Brain microvascular endothelial cell (primary cell): ENCODE results near the gene ERBB3.

Experiments used
- DNase-seq: peaks from one replicate; pipeline ENCODE4 v3.0.0-alpha.2; 2020
- H3K27ac ChIP-seq: fragments of 250-450 bp; sonication (Bioruptor Pico); 2 replicates; pipeline ENCODE4 v1.5.1; 2020; ENCODE audit warnings: mild to moderate bottlenecking, moderate library complexity
- H3K27me3 ChIP-seq: fragments of 250-450 bp; sonication (Bioruptor Pico); replicated peaks from 2 replicates; pipeline ENCODE4 v1.5.1; 2020; ENCODE audit warnings: mild to moderate bottlenecking
- H3K36me3 ChIP-seq: fragments of 250-450 bp; sonication (Bioruptor Pico); replicated peaks from 2 replicates; pipeline ENCODE4 v1.5.1; 2020; ENCODE audit warnings: mild to moderate bottlenecking
- H3K4me3 ChIP-seq: 2 replicates; pipeline ENCODE4 v1.5.1; 2011; ENCODE audit warnings: low read depth, mild to moderate bottlenecking, control low read depth, low read length, moderate library complexity
- in situ Hi-C: cut with HindIII; loops from 2 replicates; pipeline ENCODE4 v1.10.0; 2017; ENCODE audit warnings: low sequenced_read_pairs, low pct_ligation_motif_present
- TF ChIP-seq, protein P1 (sequence below): IDR thresholded peaks from 2 replicates; pipeline ENCODE4 v1.5.1; 2011; ENCODE audit warnings: low read depth, mild to moderate bottlenecking, moderate library complexity, low read length, control low read depth, inconsistent platforms; ENCODE audit errors: missing control alignments

ERBB3 gene

DNA sequence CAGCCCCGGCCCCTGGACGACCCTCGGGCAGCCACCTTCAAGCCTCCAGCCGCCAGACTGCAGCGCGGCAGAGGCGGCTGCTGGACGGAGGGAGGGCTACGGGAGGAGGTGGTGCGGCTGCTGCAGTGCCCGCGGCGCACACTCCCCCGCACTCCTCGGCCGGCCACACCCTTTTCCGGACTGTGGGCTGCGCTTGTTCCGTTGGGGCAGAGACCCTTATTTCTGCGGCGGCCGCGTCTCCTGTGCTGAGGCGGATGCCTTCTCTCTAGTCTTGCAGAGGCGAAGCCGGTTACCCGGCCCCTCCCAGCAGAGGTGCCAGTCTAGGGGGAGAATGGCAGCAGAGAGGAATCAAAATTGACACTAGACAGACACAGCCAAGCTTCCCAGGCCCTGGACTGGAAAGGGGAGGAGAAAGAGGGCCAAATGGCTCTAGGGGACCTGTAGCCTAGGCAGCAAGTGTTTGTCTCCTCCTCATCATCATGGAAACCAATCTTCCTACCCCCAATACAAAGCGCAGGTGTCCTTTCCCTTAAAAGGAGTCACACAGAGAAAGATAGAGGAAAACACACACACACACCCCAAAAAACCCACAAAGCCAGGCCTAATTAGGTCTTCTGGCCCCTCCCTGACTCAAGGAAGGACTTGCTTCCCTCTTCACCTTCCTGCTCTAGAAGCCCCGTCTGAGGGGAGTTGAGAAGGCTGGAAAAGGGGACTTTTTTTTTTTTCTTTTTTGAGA is 49.4 kb downstream of the ERBB3 start:
- Histone ChIP-seq H3K36me3 (peaks cover 35% of the 10 kb centered on the region), H3K27me3 (no peaks in the 10 kb centered on the region), H3K4me3 (peak overlapping the region; percentile 86), H3K27ac (no peak overlapping the region)
- in situ Hi-C loops, result no loop called here
- TF ChIP-seq, protein P1, sequence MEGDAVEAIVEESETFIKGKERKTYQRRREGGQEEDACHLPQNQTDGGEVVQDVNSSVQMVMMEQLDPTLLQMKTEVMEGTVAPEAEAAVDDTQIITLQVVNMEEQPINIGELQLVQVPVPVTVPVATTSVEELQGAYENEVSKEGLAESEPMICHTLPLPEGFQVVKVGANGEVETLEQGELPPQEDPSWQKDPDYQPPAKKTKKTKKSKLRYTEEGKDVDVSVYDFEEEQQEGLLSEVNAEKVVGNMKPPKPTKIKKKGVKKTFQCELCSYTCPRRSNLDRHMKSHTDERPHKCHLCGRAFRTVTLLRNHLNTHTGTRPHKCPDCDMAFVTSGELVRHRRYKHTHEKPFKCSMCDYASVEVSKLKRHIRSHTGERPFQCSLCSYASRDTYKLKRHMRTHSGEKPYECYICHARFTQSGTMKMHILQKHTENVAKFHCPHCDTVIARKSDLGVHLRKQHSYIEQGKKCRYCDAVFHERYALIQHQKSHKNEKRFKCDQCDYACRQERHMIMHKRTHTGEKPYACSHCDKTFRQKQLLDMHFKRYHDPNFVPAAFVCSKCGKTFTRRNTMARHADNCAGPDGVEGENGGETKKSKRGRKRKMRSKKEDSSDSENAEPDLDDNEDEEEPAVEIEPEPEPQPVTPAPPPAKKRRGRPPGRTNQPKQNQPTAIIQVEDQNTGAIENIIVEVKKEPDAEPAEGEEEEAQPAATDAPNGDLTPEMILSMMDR, result no peak
- DNase-seq, result no peak

DNA sequence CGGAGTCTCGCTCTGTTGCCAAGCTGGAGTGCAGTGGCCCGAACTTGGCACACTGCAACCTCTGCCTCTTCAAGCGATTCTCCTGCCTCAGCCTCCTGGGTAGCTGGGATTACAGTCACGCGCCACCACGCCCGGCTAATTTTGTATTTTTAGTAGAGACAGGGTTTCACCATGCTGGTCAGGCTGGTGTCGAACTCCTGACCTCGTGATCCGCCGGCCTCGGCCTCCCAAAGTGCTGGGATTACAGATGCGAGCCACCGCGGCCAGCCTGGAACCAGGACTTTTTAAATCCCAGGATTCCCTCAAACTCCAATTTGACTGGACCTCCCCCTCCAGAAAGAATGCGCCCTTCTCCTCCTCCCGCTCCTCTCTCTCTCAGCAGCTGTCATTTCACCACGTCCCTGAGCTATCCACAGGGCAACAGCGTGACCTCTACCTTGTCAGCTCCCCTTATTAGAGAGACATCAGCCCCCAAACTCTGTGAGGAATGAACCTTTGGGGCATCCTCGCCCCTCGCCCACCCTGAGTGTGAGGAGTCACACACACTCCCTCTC is 50.1 kb downstream of the ERBB3 start:
- in situ Hi-C loops, result no loop called here
- Histone ChIP-seq H3K27ac (no peak overlapping the region), H3K4me3 (no peak overlapping the region), H3K36me3 (peaks cover 38% of the 10 kb centered on the region), H3K27me3 (no peaks in the 10 kb centered on the region)
- TF ChIP-seq, protein P1, result no peak
- DNase-seq, result no peak

DNA sequence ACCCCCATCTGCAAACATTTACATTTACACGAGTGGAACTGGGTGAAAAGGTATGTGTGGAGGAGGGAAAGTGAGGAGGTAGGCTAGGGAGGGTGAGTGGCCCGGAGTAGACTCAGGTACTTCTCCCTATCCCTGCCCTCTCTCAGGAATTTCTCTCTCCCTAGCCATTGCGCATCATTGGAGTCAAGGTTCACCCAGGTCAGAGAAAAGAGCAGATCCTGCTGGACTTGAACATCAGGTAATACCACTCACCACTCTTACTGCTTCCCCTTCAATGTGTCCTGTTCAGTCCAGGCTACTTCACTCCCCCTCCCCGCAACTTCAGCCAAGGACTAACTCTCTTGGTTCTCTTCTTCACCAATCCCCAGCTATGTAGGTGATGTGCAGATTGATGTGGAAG is 50.9 kb downstream of the ERBB3 start:
- H3K36me3 ChIP-seq, result peaks cover 38% of the 10 kb centered on the region
- no peak overlapping the region for H3K4me3 ChIP-seq
- no peaks in the 10 kb centered on the region for H3K27me3 ChIP-seq
- TF ChIP-seq, protein P1, result no peak
- no peak overlapping the region for H3K27ac ChIP-seq
- in situ Hi-C loops, result no loop called here
- DNase-seq, result no peak

DNA sequence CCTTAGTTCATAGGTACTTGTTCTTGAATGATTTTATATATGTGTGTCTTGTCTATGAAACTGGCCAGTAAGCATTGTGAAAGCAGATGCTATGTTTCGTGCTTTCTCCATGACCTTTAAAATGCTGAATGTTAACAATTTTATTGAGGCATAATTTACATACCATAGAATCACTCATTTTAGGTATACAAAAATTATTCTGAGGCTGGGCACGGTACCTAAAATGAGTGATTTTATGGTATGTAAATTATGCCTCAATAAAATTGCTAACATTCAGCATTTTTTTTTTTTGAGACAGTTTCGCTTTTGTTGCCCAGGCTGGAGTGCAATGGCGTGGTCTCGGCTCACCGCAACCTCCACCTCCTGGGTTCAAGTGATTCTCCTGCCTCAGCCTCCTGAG is 54.9 kb downstream of the ERBB3 start:
- H3K36me3 ChIP-seq, result peaks cover 72% of the 10 kb centered on the region
- in situ Hi-C loops, result no loop called here
- DNase-seq, result no peak
- no peaks in the 10 kb centered on the region for H3K27me3 ChIP-seq
- TF ChIP-seq, protein P1, result no peak
- no peak overlapping the region for H3K27ac ChIP-seq
- H3K4me3 ChIP-seq, result no peak overlapping the region

DNA sequence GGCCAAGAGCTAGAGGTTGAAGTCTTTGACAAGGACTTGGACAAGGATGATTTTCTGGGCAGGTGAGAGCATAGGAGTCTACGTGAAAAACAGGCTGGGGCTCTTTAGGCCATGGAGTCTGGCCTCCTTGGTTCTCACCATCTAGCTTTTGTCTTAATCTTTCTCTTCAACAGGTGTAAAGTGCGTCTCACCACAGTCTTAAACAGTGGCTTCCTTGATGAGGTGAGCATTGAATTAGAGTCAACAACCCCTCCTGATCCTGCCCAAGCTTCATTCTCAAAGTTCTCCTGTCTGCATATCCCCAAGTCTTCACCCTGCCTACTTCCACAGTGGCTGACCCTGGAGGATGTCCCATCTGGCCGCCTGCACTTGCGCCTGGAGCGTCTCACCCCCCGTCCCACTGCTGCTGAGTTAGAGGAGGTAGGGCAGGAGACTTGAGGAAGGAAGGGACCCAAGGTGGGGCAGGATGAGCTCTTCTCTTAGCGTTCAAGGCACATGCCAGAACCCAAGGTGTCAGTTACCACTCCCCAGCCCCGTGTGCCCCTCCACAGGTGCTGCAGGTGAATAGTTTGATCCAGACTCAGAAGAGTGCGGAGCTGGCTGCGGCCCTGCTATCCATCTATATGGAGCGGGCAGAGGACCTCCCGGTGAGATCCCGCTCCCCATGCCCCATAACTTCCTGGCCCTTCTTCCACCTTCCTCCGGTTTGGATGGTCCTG is 58.0 kb downstream of the ERBB3 start:
- TF ChIP-seq, protein P1, result no peak
- in situ Hi-C loops, result no loop called here

More for the DNA sequence above, 58.0 kb downstream of the ERBB3 start:
- H3K36me3 ChIP-seq, result peaks cover 72% of the 10 kb centered on the region
- H3K27me3 ChIP-seq, result no peaks in the 10 kb centered on the region
- no peak for DNase-seq
- no peak overlapping the region for H3K4me3 ChIP-seq
- H3K27ac ChIP-seq, result no peak overlapping the region
